SK-N-MC (cell line): ENCODE data around the gene PRR7.

Experiments used
- EZH2 ChIP-seq: fragments of 200-600 bp; sonication (generic); IDR thresholded peaks from one replicate; pipeline ENCODE4 v1.6.1; 2017; ENCODE audit warnings: antibody characterized with exemption
- FOXP2 ChIP-seq: optimal IDR thresholded peaks from 2 replicates; pipeline ENCODE3; 2011; ENCODE audit warnings: mild to moderate bottlenecking, moderate library complexity; ENCODE audit not compliant: insufficient read depth; ENCODE audit errors: extremely low read length, control extremely low read depth
- POLR2AphosphoS5 ChIP-seq: IDR thresholded peaks from 2 replicates; pipeline ENCODE4 v1.6.1; 2012; ENCODE audit warnings: mild to moderate bottlenecking, low read depth, low read length, borderline replicate concordance

- peak; percentile 86 for TF ChIP-seq POLR2AphosphoS5
- TF ChIP-seq EZH2 = no peak
- TF ChIP-seq FOXP2 = peak; percentile 50
These were observed 20.6 kb upstream of the PRR7 start for GRCh38 chr5:177425801-177426565.
